Mesendoderm (in vitro differentiated cells): ENCODE results near the gene SEMA3G.

Experiments used
- DNase-seq: peaks from one replicate; pipeline ENCODE4 v3.0.0; 2013
- H2AK5ac ChIP-seq: 2 replicates; pipeline ENCODE4 v1.6.1; 2013; ENCODE audit warnings: low read length, inconsistent platforms
- H2BK120ac ChIP-seq: 2 replicates; pipeline ENCODE4 v1.6.1; 2013; ENCODE audit warnings: low read depth, mild to moderate bottlenecking, low read length, moderate library complexity, mixed read lengths
- H2BK15ac ChIP-seq: replicated peaks from 2 replicates; pipeline ENCODE4 v1.6.1; 2013; ENCODE audit warnings: low read depth, mild to moderate bottlenecking, moderate library complexity
- H2BK5ac ChIP-seq: 2 replicates; pipeline ENCODE4 v1.6.1; 2013; ENCODE audit warnings: low read length, inconsistent platforms
- H3K18ac ChIP-seq: 2 replicates; pipeline ENCODE4 v1.6.1; 2013; ENCODE audit warnings: mild to moderate bottlenecking, low read length, mixed read lengths
- H3K23ac ChIP-seq: one replicate; pipeline ENCODE4 v1.6.1; 2013; ENCODE audit warnings: low read length
- H3K27ac ChIP-seq: 2 replicates; pipeline ENCODE4 v1.5.1; 2013; ENCODE audit warnings: low read depth, mild to moderate bottlenecking, inconsistent platforms, low read length, moderate library complexity
- H3K27me3 ChIP-seq: 2 replicates; pipeline ENCODE4 v1.6.1; 2013; ENCODE audit warnings: low read length, control low read depth, mild to moderate bottlenecking, inconsistent platforms; ENCODE audit not compliant: insufficient read depth, poor library complexity
- H3K36me3 ChIP-seq: 2 replicates; pipeline ENCODE4 v1.6.1; 2013; ENCODE audit warnings: low read length, inconsistent platforms; ENCODE audit not compliant: control insufficient read depth, insufficient read depth
- H3K4ac ChIP-seq: one replicate; pipeline ENCODE4 v1.6.1; 2013; ENCODE audit warnings: low read depth, mild to moderate bottlenecking, low read length, moderate library complexity
- H3K4me1 ChIP-seq: 2 replicates; pipeline ENCODE4 v1.6.1; 2013; ENCODE audit warnings: low read depth, low read length, inconsistent platforms; ENCODE audit not compliant: control insufficient read depth
- H3K4me2 ChIP-seq: 2 replicates; pipeline ENCODE4 v1.6.1; 2013; ENCODE audit warnings: low read length
- H3K4me3 ChIP-seq: 2 replicates; pipeline ENCODE4 v1.5.1; 2013; ENCODE audit warnings: mild to moderate bottlenecking, low read length
- H3K56ac ChIP-seq: one replicate; pipeline ENCODE4 v1.6.1; 2013; ENCODE audit warnings: low read length
- H3K79me1 ChIP-seq: 2 replicates; pipeline ENCODE4 v1.6.1; 2013; ENCODE audit warnings: low read length, inconsistent platforms
- H3K79me2 ChIP-seq: 2 replicates; pipeline ENCODE4 v1.6.1; 2013; ENCODE audit warnings: mild to moderate bottlenecking, low read length; ENCODE audit not compliant: control insufficient read depth, insufficient read depth
- H3K9ac ChIP-seq: 2 replicates; pipeline ENCODE4 v1.6.1; 2013; ENCODE audit warnings: low read length, inconsistent platforms
- H4K5ac ChIP-seq: one replicate; pipeline ENCODE4 v1.6.1; 2013; ENCODE audit warnings: low read length
- H4K8ac ChIP-seq: one replicate; pipeline ENCODE4 v1.6.1; 2013; ENCODE audit warnings: low read depth, mild to moderate bottlenecking, control low read depth, low read length, moderate library complexity
- WGBS: extraction: QIAGEN DNeasy Blood & Tissue Kit; methylation state at CpG from one replicate; pipeline ENCODE4 v1.1.7; 2013; ENCODE audit warnings: low lambda C conversion rate, missing lambda C conversion rate; ENCODE audit not compliant: insufficient coverage; ENCODE audit errors: extremely low coverage; 5-methylcytosine and 5-hydroxymethylcytosine counted together

Gene SEMA3G

DNA sequence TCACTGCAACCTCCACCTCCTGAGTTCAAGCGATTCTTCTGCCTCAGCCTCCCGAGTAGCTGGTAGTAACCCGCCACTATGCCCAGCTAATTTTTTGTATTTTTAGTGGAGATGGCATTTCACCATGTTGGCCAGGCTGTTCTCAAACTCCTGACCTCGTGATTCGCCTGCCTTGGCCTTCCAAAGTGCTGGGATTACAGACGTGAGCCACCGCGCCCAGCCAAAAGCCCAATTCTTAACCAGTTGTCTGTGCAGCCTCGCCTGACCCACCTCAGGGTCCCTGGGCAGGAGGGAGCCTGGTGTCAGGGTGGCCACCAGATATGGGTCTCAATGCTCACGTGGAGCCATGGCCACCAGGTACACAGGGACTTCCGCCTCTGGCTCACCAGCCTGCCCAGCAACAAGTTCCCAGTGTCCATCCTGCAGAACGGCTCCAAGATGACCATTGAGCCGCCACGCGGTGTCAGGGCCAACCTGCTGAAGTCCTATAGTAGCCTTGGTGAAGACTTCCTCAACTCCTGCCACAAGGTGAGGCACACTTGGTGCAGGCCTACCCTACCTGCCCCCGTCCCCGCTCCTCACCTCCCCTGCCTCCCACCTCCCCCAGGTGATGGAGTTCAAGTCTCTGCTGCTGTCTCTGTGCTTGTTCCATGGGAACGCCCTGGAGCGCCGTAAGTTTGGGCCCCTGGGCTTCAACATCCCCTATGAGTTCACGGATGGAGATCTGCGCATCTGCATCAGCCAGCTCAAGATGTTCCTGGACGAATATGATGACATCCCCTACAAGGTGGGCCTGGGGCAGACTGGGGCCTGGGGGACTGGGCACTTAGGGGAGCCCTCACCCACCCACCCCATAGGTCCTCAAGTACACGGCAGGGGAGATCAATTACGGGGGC is 48.6 kb downstream of the SEMA3G start:
- Histone ChIP-seq H3K4me1 (no peaks in the 10 kb centered on the region), H3K23ac (no peak overlapping the region), H2AK5ac (no peak overlapping the region), H3K9ac (no peak overlapping the region), H3K36me3 (no peaks in the 10 kb centered on the region), H3K27ac (no peak overlapping the region), H3K4me3 (no peak overlapping the region), H3K79me1 (no peaks in the 10 kb centered on the region), H3K79me2 (no peaks in the 10 kb centered on the region), H4K5ac (no peak overlapping the region), H3K56ac (no peak overlapping the region), H2BK120ac (no peak overlapping the region), H3K4ac (no peak overlapping the region), H2BK15ac (no peak overlapping the region), H2BK5ac (no peak overlapping the region), H3K4me2 (no peak overlapping the region), H3K18ac (no peak overlapping the region), H3K27me3 (no peaks in the 10 kb centered on the region), H4K8ac (no peak overlapping the region)
- WGBS: no CpG with 5 or more reads among the region's 25 CpGs
- DNase-seq: no peak

DNA sequence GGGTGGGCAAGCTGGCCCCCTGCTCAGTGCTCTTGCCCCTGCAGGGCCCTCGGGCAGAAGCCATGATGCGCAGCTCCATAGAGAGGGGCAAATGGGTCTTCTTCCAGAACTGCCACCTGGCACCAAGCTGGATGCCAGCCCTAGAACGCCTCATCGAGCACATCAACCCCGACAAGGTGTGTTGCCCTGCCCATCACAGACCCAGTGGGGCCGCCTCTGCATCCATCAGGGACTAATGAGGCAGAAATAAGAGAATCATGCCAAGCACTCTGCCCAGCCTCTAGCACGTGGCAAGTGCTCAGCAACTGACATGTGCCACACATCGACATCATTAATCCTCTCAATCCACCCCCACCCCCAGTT is 49.4 kb downstream of the SEMA3G start:
- Histone ChIP-seq H3K56ac (no peak overlapping the region), H2BK15ac (no peak overlapping the region), H3K79me1 (no peaks in the 10 kb centered on the region), H3K9ac (no peak overlapping the region), H3K27me3 (no peaks in the 10 kb centered on the region), H3K27ac (no peak overlapping the region), H3K23ac (no peak overlapping the region), H3K18ac (no peak overlapping the region), H3K79me2 (no peaks in the 10 kb centered on the region), H3K4me3 (no peak overlapping the region), H3K4ac (no peak overlapping the region), H3K36me3 (no peaks in the 10 kb centered on the region), H4K5ac (no peak overlapping the region), H3K4me1 (no peaks in the 10 kb centered on the region), H4K8ac (no peak overlapping the region), H2BK5ac (no peak overlapping the region), H2BK120ac (no peak overlapping the region), H2AK5ac (no peak overlapping the region), H3K4me2 (no peak overlapping the region)
- DNase-seq: no peak
- WGBS: no CpG with 5 or more reads among the region's 8 CpGs

DNA sequence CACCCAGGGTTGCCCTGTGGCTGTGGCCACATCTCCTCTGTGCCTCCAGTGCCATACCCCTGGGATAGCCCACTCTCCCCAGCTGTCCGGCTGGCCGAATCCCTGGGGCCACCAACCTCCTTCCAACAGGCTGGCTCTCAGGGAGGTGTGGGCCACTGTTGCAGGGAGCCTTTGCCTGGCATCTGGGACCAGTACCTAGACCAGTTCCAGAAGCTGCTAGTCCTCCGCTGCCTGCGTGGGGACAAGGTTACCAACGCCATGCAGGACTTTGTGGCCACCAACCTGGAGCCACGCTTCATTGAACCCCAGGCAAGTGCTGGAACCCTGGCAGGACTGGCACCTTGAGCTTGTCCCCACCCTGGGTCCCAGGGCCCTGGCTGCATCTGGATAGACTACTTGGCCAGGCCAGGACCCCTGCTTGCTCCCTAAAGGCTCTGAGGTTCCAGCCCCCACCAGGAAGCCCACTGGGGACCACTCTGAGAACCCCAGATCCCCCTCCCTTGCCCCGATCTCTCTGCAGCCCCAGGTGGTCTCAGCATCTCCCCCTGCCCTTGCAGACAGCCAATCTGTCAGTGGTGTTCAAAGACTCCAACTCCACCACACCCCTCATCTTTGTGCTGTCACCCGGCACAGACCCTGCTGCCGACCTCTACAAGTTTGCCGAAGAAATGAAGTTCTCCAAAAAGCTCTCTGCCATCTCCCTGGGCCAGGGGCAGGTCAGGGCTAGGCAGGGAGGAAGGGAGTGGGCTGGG is 50.0 kb downstream of the SEMA3G start:
- Histone ChIP-seq H4K8ac (no peak overlapping the region), H3K4ac (no peak overlapping the region), H2BK5ac (no peak overlapping the region), H3K23ac (no peak overlapping the region), H2AK5ac (no peak overlapping the region), H3K27ac (no peak overlapping the region), H3K27me3 (no peaks in the 10 kb centered on the region), H3K4me2 (no peak overlapping the region), H3K56ac (no peak overlapping the region), H3K4me1 (no peaks in the 10 kb centered on the region), H3K9ac (no peak overlapping the region), H4K5ac (no peak overlapping the region), H2BK15ac (no peak overlapping the region), H3K79me2 (no peaks in the 10 kb centered on the region), H2BK120ac (no peak overlapping the region), H3K36me3 (no peaks in the 10 kb centered on the region), H3K18ac (no peak overlapping the region), H3K4me3 (no peak overlapping the region), H3K79me1 (no peaks in the 10 kb centered on the region)
- no peak for DNase-seq
- WGBS: no CpG with 5 or more reads among the region's 10 CpGs

DNA sequence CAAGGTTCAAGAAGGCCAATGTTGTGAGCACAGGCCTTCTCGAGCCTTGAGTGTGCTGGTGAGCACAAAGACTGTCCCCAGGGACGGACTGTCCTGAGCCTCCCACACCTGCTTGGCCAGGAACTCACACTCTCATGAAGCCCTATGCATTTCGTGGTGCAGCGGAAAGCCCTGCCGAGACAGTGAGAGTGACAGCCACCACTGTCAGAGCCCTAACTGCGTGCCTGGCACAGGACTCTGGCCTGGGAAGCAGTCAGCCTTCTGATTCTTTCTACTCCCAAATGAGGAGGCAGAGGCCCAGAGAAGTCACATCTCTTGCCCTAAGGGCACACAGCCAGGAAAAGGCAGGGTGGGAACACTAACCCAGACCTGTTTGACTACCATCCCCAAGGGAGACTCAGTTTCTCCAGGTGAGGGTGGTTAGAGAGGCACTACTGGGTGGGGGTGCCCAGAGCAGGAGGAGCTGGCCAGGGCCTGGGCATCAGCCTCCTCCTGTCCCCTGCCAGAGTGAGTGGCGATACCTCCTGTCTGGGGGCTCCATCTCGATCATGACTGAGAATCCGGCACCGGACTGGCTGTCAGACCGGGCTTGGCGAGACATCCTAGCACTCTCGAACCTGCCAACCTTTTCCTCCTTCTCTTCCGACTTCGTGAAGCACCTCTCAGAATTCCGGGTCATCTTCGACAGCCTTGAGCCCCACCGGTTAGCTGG is 50.8 kb downstream of the SEMA3G start:
- Histone ChIP-seq H4K8ac (no peak overlapping the region), H3K27me3 (no peaks in the 10 kb centered on the region), H2AK5ac (no peak overlapping the region), H3K4me3 (no peak overlapping the region), H2BK120ac (no peak overlapping the region), H3K27ac (no peak overlapping the region), H3K56ac (no peak overlapping the region), H3K4ac (no peak overlapping the region), H3K23ac (no peak overlapping the region), H3K79me1 (no peaks in the 10 kb centered on the region), H3K4me1 (no peaks in the 10 kb centered on the region), H3K18ac (no peak overlapping the region), H3K36me3 (no peaks in the 10 kb centered on the region), H3K9ac (no peak overlapping the region), H3K4me2 (no peak overlapping the region), H3K79me2 (no peaks in the 10 kb centered on the region), H4K5ac (no peak overlapping the region), H2BK15ac (no peak overlapping the region), H2BK5ac (no peak overlapping the region)
- WGBS: no CpG with 5 or more reads among the region's 18 CpGs
- DNase-seq: no peak

DNA sequence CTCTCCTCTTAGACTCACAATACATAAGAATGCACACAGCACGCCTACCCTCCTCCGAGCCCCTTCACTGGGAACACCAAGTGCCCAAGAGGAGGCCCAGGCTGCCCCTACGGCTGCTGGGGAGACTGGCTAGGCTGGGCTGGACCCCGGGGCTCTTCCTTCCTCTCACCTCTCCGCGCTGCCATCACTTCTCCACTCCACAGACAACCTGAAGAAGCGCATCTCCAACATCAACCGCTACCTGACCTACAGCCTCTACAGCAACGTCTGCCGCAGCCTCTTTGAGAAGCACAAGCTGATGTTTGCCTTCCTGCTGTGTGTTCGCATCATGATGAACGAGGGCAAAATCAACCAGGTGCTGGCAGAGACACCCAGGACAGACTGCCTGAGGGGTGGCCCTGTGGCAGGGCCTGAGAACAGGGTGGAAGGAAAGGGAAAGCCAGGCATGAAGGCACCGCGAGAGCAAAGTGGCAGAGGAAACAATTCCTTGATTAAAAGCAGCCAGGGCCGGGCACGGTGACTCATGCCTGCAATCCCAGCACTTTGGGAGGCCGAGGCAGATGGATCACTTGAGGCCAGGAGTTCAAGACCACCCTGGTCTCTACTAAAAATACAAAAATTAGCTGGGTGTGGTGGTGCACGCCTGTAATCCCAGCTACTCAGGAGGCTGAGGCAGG is 51.6 kb downstream of the SEMA3G start:
- Histone ChIP-seq H3K4ac (no peak overlapping the region), H3K36me3 (no peaks in the 10 kb centered on the region), H4K5ac (no peak overlapping the region), H3K27me3 (no peaks in the 10 kb centered on the region), H3K27ac (no peak overlapping the region), H3K4me1 (no peaks in the 10 kb centered on the region), H2BK15ac (no peak overlapping the region), H2AK5ac (no peak overlapping the region), H3K9ac (no peak overlapping the region), H3K23ac (no peak overlapping the region), H4K8ac (no peak overlapping the region), H3K79me2 (no peaks in the 10 kb centered on the region), H3K4me3 (no peak overlapping the region), H3K18ac (no peak overlapping the region), H3K56ac (no peak overlapping the region), H3K4me2 (no peak overlapping the region), H2BK120ac (no peak overlapping the region), H3K79me1 (no peaks in the 10 kb centered on the region), H2BK5ac (no peak overlapping the region)
- no CpG with 5 or more reads among the region's 18 CpGs for WGBS
- no peak for DNase-seq
